ENCODE results near the gene TMEM39B.
"Not testable (repeated sequence)": the region's sequence is repeated elsewhere in the genome, so short reads cannot be mapped to it uniquely, and the experiment has no call there.

Gene TMEM39B

GRCh38 chr1:32066489-32066873 lies 6.3 kb upstream of the TMEM39B start:
- DNase-seq (ENCODE audit: insufficient read length, low spot score) (no peak), FAIRE-seq (peak; percentile 77)
- TF ChIP-seq SPI1 (IDR thresholded peaks at IDR 0.05; ENCODE audit: low read depth, low read length): peak; percentile 79
- TF ChIP-seq POLR2A (IDR thresholded peaks at IDR 0.05; ENCODE audit: low read depth, low read length): no peak
- 0 out of 2 replicates have a peak, but pooled peaks have one; percentile 27 for TF ChIP-seq POLR2AphosphoS5 (IDR thresholded peaks at IDR 0.05; ENCODE audit: low read depth, low read length)

- TF ChIP-seq PAX5 (IDR thresholded peaks at IDR 0.05; ENCODE audit: insufficient read depth, low read length, severe bottlenecking): no peak
- no peak for TF ChIP-seq SPI1 (IDR thresholded peaks at IDR 0.05; ENCODE audit: low read depth, low read length)
- no peak for TF ChIP-seq POLR2A (IDR thresholded peaks at IDR 0.05; ENCODE audit: low read depth, low read length)
- no peak for TF ChIP-seq TAF1 (IDR thresholded peaks at IDR 0.05; ENCODE audit: low read depth, low read length)
- no peak for TF ChIP-seq POLR2AphosphoS5 (IDR thresholded peaks at IDR 0.05; ENCODE audit: low read depth, low read length)
- TF ChIP-seq POU2F2 (IDR thresholded peaks at IDR 0.05; ENCODE audit: low read depth, low read length): no peak
- DNase-seq (ENCODE audit: insufficient read length, low spot score): no peak
- no peak for FAIRE-seq
Observed at GRCh38 chr1:32068957-32069588, 3.7 kb upstream of the TMEM39B start.

- TF ChIP-seq PAX5 (IDR thresholded peaks at IDR 0.05; ENCODE audit: insufficient read depth, low read length, severe bottlenecking): no peak
- TF ChIP-seq POU2F2 (IDR thresholded peaks at IDR 0.05; ENCODE audit: low read depth, low read length): no peak
- TF ChIP-seq POLR2A (IDR thresholded peaks at IDR 0.05; ENCODE audit: low read depth, low read length): no peak
- TF ChIP-seq SPI1 (IDR thresholded peaks at IDR 0.05; ENCODE audit: low read depth, low read length): no peak
- TF ChIP-seq POLR2AphosphoS5 (IDR thresholded peaks at IDR 0.05; ENCODE audit: low read depth, low read length): no peak
- TF ChIP-seq TAF1 (IDR thresholded peaks at IDR 0.05; ENCODE audit: low read depth, low read length): no peak
- no peak for FAIRE-seq
Observed at GRCh38 chr1:32071758-32072621, 749 bp upstream of the TMEM39B start.

DNA sequence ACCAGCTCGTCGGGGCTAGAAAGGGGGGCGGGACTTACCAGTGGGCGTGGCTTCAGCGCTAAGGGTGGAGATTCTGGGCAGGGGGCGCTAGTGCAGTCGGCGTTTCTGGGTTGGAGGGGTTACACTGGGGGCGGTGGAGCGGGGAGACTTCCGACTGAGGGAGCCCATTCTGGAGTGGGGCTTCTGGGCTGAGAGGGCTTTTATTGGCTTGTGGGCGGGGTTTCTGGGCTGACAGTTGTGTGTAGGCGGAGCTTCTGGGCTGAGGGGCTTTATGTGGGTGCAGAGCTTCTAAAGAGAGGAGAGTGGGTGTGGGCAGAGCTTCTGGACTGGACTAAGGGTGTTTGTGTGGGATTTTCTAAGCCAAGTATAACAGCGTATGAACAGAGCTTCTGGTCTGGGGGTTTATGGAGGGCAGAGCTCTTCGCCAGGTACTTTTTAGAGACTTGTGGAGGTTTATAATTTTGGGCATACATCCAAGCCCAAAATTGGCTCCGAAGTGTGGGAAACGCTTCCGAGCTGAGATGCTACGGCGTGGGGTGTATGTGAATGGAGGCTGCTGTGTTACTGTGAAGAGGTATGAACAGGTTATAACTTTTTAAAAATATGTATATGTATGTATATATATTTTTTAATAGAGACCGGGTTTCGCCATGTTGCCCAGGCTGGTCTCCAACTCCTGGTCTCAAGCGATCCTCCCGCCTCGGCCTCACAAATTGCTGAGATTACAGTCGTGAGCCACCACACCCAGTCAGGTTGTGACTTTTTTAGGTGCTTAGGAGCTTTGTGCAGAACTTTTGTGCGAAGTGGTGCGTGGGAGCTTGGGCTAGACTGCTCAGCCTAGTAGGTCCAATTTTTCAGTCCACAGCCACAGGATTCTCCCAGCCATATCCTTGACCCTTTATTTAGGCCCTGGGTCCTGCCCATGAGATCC lies 825 bp downstream of the TMEM39B start:
- no peak for FAIRE-seq
- TF ChIP-seq POLR2AphosphoS5 (IDR thresholded peaks at IDR 0.05; ENCODE audit: low read depth, low read length): no peak
- 0 out of 2 replicates have a peak, but pooled peaks have one; percentile 7 for TF ChIP-seq POLR2A (IDR thresholded peaks at IDR 0.05; ENCODE audit: low read depth, low read length)

More at GRCh38 chr1:32071758-32072621, 749 bp upstream of the TMEM39B start:
- DNase-seq (ENCODE audit: insufficient read length, low spot score): no peak

GRCh38 chr1:32074841-32075240 lies 2.1 kb downstream of the TMEM39B start:
- TF ChIP-seq POLR2A (IDR thresholded peaks at IDR 0.05; ENCODE audit: low read depth, low read length) (no peak), POU2F2 (IDR thresholded peaks at IDR 0.05; ENCODE audit: low read depth, low read length) (no peak), PAX5 (IDR thresholded peaks at IDR 0.05; ENCODE audit: insufficient read depth, low read length, severe bottlenecking) (no peak), SPI1 (IDR thresholded peaks at IDR 0.05; ENCODE audit: low read depth, low read length) (no peak), POLR2AphosphoS5 (IDR thresholded peaks at IDR 0.05; ENCODE audit: low read depth, low read length) (no peak), TAF1 (IDR thresholded peaks at IDR 0.05; ENCODE audit: low read depth, low read length) (no peak)
- DNase-seq (ENCODE audit: insufficient read length, low spot score): no peak
- no peak for FAIRE-seq

More for the DNA sequence above, 825 bp downstream of the TMEM39B start:
- no peak for DNase-seq (ENCODE audit: insufficient read length, low spot score)

- FAIRE-seq (no peak), DNase-seq (ENCODE audit: insufficient read length, low spot score) (no peak)
- TF ChIP-seq PAX5 (IDR thresholded peaks at IDR 0.05; ENCODE audit: insufficient read depth, low read length, severe bottlenecking): no peak
- no peak for TF ChIP-seq POLR2A (IDR thresholded peaks at IDR 0.05; ENCODE audit: low read depth, low read length)
- no peak for TF ChIP-seq POLR2AphosphoS5 (IDR thresholded peaks at IDR 0.05; ENCODE audit: low read depth, low read length)
- no peak for TF ChIP-seq TAF1 (IDR thresholded peaks at IDR 0.05; ENCODE audit: low read depth, low read length)
- no peak for TF ChIP-seq POU2F2 (IDR thresholded peaks at IDR 0.05; ENCODE audit: low read depth, low read length)
Observed at GRCh38 chr1:32077451-32077850, 4.7 kb downstream of the TMEM39B start.

GRCh38 chr1:32082022-32082421 lies 9.3 kb downstream of the TMEM39B start:
- TF ChIP-seq SPI1 (IDR thresholded peaks at IDR 0.05; ENCODE audit: low read depth, low read length) (peak; percentile 58; the same call in 1 of the 2 replicates), POU2F2 (IDR thresholded peaks at IDR 0.05; ENCODE audit: low read depth, low read length) (no peak), PAX5 (IDR thresholded peaks at IDR 0.05; ENCODE audit: insufficient read depth, low read length, severe bottlenecking) (no peak)
- FAIRE-seq: no peak
- no peak for DNase-seq (ENCODE audit: insufficient read length, low spot score)

GRCh38 chr1:32086381-32086780 lies 13.6 kb downstream of the TMEM39B start:
- not testable (repeated sequence) for FAIRE-seq

GRCh38 chr1:32091176-32091575 lies 18.4 kb downstream of the TMEM39B start:
- FAIRE-seq (no peak), DNase-seq (ENCODE audit: insufficient read length, low spot score) (no peak)
- TF ChIP-seq TAF1 (IDR thresholded peaks at IDR 0.05; ENCODE audit: low read depth, low read length): no peak

More at GRCh38 chr1:32086381-32086780, 13.6 kb downstream of the TMEM39B start:
- DNase-seq (ENCODE audit: insufficient read length, low spot score): not testable (repeated sequence)

- TF ChIP-seq POLR2A (IDR thresholded peaks at IDR 0.05; ENCODE audit: low read depth, low read length): no peak
- TF ChIP-seq TAF1 (IDR thresholded peaks at IDR 0.05; ENCODE audit: low read depth, low read length): no peak
- no peak for TF ChIP-seq PAX5 (IDR thresholded peaks at IDR 0.05; ENCODE audit: insufficient read depth, low read length, severe bottlenecking)
- no peak for TF ChIP-seq POLR2AphosphoS5 (IDR thresholded peaks at IDR 0.05; ENCODE audit: low read depth, low read length)
- TF ChIP-seq SPI1 (IDR thresholded peaks at IDR 0.05; ENCODE audit: low read depth, low read length): no peak
- TF ChIP-seq POU2F2 (IDR thresholded peaks at IDR 0.05; ENCODE audit: low read depth, low read length): no peak
- FAIRE-seq (no peak), DNase-seq (ENCODE audit: insufficient read length, low spot score) (no peak)
Observed at GRCh38 chr1:32091591-32091990, 18.9 kb downstream of the TMEM39B start.

Data from GM12891 (cell line).